Activated CD4-positive, alpha-beta T cell treated with anti-CD3 and anti-CD28 coated beads for 1 hour (primary cell): ENCODE results near the gene PARD3B.

ENCODE experiments used
- DNase-seq: peaks from one replicate; pipeline ENCODE4 v3.0.0-alpha.2; 2020

The PARD3B gene

GRCh38 chr2:204775766-204776165 is 230.5 kb downstream of the PARD3B start:
- DNase-seq = no peak

DNA sequence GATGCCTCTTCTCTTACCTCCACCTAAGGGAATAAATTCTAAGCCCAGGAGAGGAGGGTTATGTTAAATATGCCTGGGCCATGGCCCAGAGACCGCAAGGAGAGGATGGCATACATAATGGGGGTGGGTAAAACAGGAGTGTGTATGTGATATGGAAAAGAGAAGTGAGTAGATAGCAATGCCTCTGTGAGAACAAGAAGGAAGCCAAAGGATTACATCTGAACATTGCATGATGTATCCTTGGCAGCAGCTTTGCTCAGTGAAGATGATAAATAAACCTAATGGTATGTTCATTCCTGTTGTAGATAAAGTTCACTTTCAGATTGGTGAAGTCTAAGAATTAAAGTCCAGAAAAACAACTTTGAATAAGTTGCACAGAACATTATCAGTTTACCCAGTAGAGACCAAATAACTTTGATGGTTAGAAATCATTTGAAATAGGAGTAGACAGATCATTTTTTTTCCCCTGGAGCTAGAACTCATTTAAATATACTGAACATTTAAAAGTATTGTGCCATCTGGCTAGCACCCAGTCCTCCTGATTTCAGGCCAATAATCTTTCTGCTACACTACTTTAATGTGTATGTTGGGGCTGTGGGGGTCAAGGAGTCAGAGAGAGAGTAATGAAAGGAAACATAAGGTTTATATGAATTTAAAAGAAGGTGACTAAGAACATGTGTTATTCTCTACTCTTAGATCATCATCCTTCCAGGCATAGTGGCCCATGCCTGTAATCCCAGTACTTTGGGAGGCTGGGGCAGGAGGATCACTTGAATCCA is 231.7 kb downstream of the PARD3B start:
- no peak for DNase-seq

- no peak for DNase-seq
Observed at GRCh38 chr2:204779771-204780170, 234.5 kb downstream of the PARD3B start.

DNA sequence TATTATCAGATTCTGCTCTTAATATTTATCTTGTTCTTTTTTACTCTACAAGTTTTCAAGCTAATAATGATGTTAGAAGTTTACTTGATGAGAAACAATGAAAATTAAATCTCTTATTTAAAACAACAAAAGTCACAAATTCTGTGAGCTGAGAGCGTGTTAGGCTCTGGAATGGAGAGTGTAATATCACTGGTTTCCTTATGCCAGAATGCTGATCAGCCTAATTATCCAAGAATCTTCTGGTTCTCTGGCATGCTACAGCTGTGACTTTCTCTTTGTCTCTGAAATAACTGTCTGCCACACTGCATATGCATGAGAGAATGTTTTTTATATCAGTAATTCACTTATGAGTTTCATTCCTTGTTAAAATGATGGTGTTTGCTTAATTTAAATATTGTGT is 236.7 kb downstream of the PARD3B start:
- no peak for DNase-seq

DNA sequence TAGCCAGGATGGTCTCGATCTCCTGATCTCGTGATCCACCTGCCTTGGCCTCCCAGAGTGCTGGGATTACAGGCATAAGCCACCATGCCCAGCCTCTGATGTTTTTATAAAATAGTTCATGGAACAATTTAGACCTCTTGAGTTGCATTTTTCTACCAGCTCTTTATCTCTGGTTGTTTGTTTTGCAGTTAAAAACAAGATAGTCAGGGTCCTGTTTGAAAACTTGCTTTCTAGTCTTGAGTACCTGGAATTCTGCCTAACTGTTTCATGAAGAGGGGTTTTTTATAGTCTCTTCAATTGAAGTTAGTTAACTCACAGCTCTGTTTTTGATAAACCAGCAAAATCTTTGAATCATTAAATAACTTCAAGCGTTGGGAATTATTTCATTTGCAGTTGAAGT is 244.8 kb downstream of the PARD3B start:
- no peak for DNase-seq

DNA sequence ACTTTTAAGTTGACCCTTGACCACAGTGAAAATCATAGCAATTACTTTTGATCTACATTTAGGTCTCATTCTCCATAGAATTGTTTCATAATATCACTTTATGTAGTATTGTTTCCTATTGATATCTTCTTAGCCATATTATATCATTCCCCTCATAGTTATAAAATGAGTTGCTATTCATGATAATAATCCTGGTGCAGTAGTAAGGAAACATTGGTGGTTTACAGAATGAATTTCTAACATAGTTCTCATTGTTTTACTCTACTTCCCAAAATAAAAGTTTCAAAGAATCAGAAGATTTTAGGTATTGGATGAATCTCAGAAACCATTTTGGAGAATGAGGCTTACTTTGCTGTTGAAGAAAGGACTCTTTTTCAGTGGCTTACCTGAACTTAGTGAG is 246.0 kb downstream of the PARD3B start:
- no peak for DNase-seq

- no peak for DNase-seq
Observed at GRCh38 chr2:204794624-204795023, 249.3 kb downstream of the PARD3B start.

DNA sequence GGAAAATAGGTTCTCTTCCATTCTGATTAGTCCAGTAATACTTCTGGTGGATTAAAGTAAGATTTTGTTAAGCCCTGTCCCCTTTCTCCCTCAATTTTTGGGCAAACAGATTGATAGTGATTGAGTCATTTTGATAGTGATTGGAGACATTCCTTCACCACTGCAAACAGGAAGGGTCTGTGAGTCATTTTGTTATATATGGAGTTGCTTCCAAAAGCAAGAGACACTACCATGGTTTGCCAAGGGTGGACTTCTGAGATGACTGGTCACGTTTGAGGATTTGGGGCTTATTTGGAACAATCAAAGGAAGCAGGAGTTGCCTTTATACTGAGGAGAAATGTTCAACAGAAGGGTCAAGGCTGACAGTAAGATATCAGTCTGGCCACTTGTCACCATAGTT is 249.9 kb downstream of the PARD3B start:
- DNase-seq = no peak

DNA sequence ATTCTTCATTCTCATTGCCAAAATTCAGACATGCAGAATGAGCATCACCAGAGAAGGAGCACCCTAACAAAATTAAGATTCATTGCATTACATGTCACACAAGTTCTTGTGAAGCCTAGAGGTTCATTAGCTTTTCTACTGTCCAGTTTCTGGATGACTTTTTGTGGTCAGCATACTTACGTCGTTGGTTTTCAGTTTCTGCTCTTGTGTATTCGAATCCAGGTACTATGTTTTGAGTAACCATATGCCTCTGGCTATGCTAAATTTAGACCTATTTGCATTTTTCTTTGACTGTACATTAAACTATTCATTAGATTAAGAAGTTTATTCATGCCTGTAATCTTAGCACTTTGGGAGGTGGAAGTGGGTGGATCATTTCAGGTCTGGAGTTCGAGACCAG is 251.3 kb downstream of the PARD3B start:
- DNase-seq = no peak

DNA sequence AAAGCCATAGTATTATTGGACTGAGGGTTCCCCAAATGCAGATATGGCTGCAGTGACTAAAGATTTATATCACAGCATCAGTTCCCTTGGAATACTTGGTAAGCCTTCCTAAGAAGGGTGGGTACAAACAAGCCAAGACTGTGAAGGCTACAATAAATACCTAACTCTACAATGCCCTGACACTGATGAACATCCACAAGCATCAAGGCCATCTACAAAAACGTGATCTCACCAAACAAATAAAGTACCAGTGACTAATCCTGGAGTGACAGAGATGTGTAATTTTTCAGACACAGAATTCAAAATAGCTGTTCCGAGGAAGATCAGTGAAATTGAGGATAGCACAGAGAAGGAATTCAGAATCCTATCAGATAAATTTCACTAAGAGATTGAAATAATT is 254.5 kb downstream of the PARD3B start:
- no peak for DNase-seq

- DNase-seq = no peak
Observed at GRCh38 chr2:204808494-204808893, 263.2 kb downstream of the PARD3B start.

GRCh38 chr2:204824751-204825453 is 279.6 kb downstream of the PARD3B start:
- DNase-seq = no peak

- DNase-seq = no peak
Observed at GRCh38 chr2:204825681-204826080, 280.4 kb downstream of the PARD3B start.

DNA sequence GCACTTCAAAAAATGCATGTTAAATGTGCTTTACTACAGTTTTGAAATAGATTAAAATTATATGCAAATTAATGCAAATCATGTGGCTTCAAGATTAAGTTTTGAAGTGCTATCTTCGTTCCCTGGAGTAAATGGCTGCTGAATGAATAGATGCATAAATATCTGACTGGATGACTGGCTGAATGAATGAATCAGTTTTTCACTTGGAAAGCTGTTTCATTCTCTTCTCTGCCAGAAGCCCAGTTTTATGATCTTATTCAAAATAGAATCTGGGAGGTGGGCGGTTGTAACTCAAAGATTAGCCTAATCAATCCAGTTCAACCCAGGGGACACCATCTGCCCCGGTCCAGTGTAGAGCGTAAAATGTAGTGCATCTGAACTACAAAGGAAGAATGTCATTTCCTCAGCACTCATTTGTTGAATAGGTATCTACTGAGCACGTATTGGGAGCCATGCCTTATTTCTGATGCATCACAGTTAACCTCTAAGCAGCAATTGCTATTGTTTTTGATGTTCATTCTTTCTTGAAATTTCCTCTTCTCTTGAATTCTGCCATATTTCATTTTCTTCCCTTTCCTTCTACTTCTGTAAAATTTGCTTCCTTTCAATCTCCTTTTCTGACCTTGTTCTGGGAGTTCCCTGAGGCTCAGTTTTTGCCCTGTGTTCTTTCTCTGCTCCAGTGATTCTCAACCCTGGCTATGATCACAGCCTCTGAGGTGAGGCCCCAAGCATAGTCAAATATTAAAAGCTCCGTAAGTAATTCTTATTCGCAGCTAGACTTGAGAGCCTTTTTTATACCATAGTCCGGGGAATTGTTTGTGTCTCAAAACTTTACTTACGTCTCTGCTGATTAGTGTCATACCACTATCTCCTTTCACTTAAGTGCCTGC is 282.7 kb downstream of the PARD3B start:
- no peak for DNase-seq

- no peak for DNase-seq
Observed at GRCh38 chr2:204834716-204835384, 289.6 kb downstream of the PARD3B start.

DNA sequence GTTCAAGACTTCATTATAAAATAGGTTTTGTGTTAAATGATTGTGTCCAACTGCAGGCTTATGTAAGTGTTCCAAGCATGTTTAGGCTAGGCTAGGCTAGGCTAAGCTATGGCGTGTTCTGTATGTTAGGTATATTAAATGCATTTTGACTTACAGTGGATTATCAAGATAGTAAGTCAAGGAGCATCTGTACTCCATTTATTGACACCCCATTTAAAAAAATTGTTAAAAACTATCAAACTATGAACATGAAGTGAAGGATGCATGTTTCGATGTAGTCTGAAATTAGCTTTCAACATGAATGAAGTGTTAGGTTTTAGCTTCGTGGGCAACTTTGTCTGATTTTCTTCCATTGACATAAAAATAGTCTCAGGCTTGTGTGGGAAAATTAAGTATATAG is 290.5 kb downstream of the PARD3B start:
- DNase-seq = no peak

DNA sequence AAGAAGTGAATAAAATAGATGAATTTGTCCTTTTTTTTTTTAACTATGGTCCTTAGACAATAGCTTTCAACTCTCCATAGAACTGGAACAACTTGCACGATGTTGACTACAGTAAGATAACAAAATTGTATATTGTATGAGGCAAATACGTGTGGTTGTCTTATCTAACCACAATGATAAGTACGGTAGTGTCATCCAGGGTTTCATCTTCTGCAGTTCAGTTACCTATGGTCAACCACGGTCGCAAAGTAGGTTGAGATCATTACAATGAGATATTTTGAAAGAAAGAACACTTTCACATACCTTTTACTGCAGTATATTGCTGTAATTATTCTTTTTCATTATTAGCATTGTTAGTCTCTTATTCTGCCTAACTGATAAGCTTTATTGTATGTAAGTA is 295.2 kb downstream of the PARD3B start:
- DNase-seq = no peak

DNA sequence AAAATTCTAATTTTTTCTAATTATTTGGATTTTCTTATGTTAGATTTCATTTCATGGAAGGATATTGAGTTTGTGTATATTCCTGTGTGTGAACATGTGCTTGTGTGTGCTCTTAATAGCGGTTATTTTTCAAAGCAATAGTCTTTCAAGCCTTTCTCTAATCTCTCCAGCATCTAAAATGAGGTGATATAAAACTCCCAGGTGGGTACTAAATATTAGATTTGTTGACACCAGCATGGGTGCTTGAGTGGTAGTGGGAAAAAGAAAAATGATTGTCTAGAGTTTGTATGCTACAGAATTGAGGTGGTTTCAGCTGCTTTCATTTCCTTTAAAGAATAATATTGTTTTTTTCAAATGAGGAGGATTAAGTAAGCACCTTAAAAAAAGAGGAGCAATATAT is 296.8 kb downstream of the PARD3B start:
- no peak for DNase-seq

DNA sequence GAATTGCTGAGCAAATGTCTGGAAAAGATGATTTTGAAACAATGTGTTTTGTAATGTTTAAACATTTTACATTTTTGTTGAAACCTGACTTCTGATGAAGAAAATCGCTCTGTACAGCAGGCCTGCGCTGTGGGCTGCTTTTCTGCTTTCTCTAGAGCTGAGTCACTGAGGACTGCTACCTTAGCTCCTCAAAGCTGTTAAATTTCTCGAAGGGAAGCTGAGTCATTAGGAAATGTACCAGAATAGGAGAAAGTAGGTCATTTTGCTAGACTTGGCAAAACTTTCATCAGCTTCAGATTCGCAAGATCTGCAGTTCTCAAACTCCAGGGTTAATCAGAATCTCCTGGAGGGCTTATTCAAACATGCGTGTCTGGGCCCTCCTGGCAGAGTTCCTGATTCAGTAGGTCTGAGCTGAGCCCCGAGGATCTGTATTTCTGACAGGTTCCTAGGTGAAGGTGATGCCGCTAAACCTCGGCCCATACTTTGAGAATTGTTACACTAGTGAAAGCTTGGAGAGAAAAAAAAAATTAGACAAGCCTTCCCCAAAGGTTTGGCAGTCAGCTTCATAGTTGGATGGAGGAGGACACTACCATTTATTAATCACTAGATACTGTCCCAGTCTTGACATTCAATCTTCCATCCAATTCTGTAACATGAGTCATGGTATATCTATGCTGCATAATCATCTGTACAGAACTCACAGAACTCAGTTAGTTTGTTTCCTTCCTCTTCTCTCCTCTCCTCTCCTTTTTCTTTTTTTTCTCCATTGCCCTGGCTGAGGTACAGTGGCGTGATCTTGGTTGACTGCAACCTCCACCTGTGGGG is 297.6 kb downstream of the PARD3B start:
- DNase-seq = no peak

DNA sequence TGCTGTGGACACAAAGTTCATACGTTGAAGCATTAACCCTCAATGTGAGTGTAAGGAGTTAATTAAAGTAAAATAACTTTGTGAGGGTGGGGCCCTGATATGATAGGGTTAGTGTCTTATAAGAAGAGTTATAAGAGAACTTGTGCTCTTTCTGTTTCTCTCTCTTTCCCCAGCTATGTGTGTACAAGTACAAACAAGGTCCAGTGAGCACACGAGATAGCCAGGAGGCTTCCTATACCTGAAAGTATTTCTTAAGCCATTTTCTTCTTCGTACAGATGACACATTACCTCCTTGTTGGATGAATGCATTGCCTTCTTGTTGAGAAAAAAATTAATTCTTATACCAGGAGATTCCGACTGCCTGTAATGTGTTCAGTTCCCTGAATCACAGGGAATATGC is 301.2 kb downstream of the PARD3B start:
- no peak for DNase-seq

GRCh38 chr2:204849892-204850291 is 304.6 kb downstream of the PARD3B start:
- no peak for DNase-seq

DNA sequence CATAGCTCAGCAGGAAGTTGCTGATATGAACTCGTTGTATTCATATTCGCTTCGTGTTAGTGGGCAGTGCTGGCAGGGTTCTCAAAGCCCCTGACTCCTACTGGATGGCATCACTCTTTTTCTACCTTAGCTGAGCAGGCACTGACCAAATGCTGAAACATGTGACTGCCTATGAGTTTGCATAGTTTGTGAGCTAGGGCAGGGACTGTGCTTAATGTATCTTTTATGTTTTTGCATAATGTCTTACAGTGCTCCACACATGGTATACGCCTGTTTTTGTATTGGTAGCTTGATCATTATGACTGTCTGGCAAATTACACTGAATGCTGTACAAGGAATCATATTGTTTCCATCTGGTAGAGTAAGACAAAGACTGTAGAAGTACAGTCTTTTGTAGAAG is 305.3 kb downstream of the PARD3B start:
- no peak for DNase-seq
